Esophagus squamous epithelium (tissue), 4 donors: ENCODE measurements around the gene PPFIA4.

Experiments used
- CTCF ChIP-seq, 6 experiments: fragments of 450-650 bp in 4 of 6; fragments of 200-600 bp in 2 of 6; sonication (generic) in 2 of 6; IDR thresholded peaks; one replicate each; pipeline ENCODE4 v1.5.1; 2016 to 2019; ENCODE audit warnings: antibody characterized with exemption in 6 of 6, mild to moderate bottlenecking in 4 of 6, moderate library complexity in 4 of 6
- POLR2A ChIP-seq, 4 donors: fragments of 450-650 bp; IDR thresholded peaks; one replicate each; pipeline ENCODE4 v1.6.1; 2017; ENCODE audit warnings: antibody characterized with exemption in 4 of 4, mild to moderate bottlenecking in 4 of 4, moderate library complexity in 3 of 4

- TF ChIP-seq CTCF (IDR thresholded peaks at IDR 0.05) (peak in 1 of 6 experiments; percentile 54), POLR2A (IDR thresholded peaks at IDR 0.05) (no peak)
Measured at GRCh38 chr1:203084588-203085527, 58.6 kb downstream of the PPFIA4 start.
